Loucy (cell line): ENCODE data around the gene TXLNG.
"Not testable (repeated sequence)": the region's sequence is repeated elsewhere in the genome, so short reads cannot be mapped to it uniquely, and the experiment has no call there.

Source experiments
- CTCF ChIP-seq: fragments of 200-600 bp; sonication (generic); conservative IDR thresholded peaks from 2 replicates; pipeline ENCODE4 v1.5.1; 2014; ENCODE audit warnings: mild to moderate bottlenecking, antibody characterized with exemption, low read length
- EZH2phosphoT487 ChIP-seq: fragments of 200-600 bp; IDR thresholded peaks from 2 replicates; pipeline ENCODE4 v1.6.1; 2018; ENCODE audit warnings: antibody characterized with exemption, mild to moderate bottlenecking, moderate library complexity, borderline replicate concordance

GRCh38 chrX:16779815-16780214 lies 6.5 kb upstream of the TXLNG start:
- not testable (repeated sequence) for TF ChIP-seq CTCF, EZH2phosphoT487
